GM19193 (cell line): ENCODE results near the gene IGDCC3.

ENCODE experiments used
- POLR2A ChIP-seq: IDR thresholded peaks from 4 replicates; pipeline ENCODE4 v1.6.1; 2011; ENCODE audit not compliant: insufficient read depth, insufficient read length; ENCODE audit errors: extremely low read depth

The IGDCC3 gene

GRCh38 chr15:65377976-65378366 is at the start of gene IGDCC3:
Gene IGDCC3 (minus strand): TSS chr15:65378002. CDS start chr15:65377788, 214 bp downstream.
- no peak for TF ChIP-seq POLR2A

DNA sequence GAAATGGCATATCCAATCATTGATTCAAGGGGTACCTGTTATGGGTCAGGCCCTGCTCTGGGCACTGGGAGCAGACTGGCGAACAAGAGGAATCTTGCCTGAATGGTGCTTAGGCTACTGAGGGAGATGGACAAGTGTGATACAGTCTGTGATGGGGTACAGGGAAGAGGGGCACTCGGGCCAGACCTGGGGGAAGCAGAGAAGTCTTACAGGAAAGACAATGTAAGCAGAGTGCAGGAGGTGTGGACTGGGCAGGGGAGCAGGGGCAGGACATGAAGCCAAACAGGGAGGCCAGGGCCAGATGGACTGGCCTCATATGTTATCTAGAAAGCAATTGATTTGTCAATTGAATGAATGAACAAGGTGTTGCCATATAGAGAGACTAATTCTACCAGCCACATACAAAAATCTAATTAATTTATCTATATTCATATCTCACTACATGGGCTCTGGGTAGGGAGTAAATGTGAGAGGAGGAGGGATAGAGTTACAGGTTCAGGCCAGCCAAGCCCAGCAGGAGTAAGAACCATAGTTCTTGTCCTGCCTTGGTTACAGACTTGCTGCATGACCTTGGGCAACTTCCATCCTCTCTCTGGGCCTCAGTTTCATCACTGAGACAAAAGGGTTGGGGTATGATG is 48.5 kb upstream of the IGDCC3 start:
- no peak for TF ChIP-seq POLR2A

GRCh38 chr15:65424683-65425082 is 46.9 kb upstream of the IGDCC3 start:
- TF ChIP-seq POLR2A = no peak

DNA sequence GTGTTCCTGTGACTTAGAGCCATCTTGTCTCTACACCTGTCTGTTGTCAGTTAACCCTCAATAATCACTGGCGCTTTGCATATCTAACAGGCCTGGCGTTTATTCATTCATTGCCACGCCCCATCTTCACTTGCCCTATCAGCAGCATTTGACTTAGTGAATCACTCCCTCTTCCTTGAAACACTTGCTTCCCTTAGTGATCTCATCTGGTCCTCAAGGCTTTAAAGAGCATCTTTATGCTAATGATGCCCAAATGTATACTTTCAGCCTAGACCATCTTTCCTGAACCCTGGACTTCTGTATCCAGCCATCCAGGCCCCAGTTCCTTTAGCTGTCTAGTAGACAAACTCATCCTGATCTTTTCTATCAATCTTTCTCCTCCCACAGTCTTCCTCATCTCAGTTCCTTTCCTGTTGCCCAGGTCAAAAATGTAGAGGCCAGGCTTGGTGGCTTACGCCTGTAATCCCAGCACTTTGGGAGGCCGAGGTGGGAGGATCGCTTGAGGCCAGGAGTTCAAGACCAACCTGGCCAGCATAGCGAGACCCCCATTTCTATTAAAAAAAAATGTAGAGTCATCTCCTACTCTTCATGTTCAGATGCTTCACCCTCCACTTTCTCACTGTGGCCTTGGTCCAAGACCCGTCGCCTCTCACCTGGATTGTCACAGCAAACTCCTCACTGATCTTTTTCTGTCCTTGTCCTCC is 46.3 kb upstream of the IGDCC3 start:
- TF ChIP-seq POLR2A = no peak

DNA sequence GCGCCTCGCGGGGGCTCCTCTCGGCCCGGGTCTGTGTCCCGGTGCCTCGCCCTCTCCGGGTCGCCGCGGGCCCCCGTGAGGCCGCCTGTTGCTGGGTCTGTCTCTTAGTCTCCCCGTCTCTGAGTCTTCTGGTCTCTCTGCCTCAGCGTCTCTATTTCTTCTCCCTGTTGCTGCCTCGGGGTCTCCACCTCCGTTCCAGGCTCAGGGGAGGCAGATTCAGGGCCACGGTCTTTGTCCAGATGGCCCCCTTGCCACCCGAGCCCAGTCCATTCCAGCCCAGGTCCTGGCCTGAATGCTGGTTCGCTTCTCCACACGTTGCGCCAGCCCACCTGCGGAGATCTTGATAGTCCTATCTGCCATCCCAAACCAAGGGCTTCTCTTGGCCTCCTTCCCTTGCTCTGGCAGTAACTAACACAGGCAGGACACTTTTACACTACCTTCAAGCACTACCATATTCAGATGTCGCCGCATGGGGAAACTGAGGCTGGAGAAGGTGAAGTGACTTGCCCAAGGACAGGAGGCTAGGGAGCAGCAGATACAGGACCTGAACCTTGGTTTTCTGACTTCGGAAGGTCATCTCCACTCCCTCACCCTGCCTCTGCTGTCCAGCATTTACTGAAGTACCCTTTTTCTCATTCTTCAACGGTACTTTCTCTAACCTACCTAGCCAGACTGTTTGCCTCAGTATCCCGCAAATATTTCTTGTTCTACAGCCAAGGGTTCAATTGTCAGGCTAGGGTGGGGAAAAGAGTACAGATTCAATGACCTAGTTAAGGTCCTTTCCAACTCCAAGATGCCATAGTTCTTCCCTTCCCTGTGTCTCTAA is 45.6 kb upstream of the IGDCC3 start:
- TF ChIP-seq POLR2A = no peak

DNA sequence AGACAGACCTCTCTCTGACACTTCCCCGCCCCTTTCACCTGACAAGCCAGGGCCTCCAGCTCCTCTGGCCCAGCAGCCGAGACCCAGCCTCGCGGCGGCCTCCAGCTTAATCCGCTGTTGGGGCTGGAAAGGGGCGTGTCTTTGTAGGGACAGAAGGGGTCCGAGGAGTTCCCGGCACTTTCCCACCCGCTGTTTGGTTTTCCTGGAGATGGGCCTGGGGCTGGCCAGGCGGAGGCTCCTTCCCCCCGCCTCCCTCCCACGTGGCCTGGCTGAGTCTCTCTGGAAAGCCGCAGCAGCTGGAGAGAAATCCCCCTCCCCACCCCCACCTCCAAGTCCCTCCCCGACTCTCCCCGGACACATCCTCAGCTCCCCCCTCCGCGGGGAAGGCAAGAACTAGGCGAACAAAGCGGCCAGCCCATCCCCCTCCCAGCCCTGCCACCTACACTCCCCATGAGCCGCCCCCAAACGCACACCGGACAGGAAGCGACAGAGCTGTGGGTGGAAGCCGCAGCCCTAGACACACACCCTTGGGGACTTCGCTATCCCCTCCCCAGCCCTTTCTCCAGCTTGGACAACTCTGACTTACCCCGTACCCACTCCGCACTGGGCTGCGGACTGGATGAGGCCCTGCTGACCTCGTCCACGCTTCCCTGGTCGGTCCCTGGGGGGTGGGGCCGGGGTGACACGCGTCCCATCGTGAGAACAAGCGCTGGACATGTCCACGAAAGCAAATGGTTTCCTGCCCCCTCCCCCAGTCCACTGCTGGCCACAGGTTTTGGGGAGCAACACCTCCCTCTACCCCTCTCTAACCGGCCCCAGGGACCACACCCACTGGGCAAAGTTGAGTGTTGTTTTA is 43.8 kb upstream of the IGDCC3 start:
- TF ChIP-seq POLR2A = no peak

DNA sequence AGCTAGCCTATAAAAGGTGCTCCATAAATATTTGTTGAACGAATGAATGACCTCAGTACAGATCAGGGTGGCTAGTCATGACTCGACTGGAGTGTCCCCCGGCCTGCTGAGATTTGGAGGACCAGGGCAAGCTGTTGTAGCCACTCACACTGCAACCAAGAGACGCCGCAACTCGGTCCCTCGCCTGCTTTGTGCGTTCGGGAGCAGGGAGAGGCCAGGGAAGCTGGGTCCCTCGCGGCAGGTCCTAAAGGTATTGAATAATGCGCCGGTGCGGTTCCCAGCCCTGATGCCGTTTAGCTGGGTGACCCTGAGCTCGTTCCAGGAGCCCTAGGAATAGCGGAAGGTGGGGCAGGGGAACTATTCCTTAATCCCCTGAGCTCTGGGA is 43.2 kb upstream of the IGDCC3 start:
- no peak for TF ChIP-seq POLR2A

DNA sequence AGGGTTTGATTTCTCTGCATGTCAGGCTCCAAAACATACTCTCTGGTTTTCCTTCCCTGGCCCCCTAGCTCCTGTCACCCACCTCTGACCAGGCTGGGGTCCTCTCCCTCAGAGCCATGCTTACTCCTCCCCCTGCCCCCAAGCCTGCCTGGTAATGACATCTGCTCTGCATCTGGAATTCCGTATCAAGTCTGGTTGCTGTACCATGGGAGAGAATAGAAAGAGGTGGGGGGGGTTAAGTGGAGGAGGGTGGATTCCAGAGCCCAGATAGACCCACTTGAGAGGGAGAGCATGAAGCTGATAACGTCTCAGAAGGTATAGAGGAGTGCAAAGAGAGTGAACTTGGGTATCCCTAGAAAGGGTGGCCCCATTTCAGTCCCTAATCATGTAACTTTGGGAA is 40.8 kb upstream of the IGDCC3 start:
- TF ChIP-seq POLR2A = no peak

GRCh38 chr15:65416845-65417416 is 39.1 kb upstream of the IGDCC3 start:
- TF ChIP-seq POLR2A = no peak

DNA sequence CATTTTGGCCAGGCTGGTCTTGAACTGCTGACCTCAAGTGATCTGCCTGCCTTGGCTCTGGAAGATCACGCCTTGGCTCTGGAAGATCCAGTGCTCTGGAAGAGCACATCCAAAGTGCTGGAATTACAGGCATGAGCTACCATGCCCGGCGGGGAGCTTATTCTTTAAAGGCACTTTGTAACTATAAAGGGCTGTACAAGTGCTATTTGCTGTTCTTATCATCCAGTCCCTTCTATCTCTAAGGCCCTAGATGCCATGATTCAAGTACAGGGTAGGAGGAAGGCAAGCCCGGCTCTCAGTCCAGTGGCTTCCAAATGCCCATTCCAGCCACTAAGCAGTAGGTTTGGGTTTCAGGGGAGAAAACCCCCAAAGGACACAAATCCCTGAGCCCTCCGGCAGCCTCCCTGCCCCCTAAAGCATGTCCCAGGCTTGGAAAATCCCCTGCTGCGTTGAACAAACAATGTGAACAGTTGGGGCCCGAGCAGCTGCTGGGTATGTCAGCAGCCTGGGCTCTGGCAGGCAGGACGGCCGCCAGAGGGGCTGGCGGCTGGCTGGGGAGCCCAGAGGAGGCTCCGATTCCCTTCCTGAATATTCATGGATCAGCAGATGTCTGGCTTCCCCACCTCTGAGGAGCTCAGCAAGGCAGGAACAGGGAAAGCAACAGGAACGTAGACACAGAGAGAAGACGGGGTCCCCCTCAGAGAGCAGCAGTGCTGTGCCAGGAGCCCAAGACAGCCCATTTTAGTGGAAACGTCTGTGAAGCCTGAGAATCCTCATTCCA is 37.2 kb upstream of the IGDCC3 start:
- no peak for TF ChIP-seq POLR2A

- no peak for TF ChIP-seq POLR2A
These were observed 36.0 kb upstream of the IGDCC3 start for GRCh38 chr15:65413760-65414144.

DNA sequence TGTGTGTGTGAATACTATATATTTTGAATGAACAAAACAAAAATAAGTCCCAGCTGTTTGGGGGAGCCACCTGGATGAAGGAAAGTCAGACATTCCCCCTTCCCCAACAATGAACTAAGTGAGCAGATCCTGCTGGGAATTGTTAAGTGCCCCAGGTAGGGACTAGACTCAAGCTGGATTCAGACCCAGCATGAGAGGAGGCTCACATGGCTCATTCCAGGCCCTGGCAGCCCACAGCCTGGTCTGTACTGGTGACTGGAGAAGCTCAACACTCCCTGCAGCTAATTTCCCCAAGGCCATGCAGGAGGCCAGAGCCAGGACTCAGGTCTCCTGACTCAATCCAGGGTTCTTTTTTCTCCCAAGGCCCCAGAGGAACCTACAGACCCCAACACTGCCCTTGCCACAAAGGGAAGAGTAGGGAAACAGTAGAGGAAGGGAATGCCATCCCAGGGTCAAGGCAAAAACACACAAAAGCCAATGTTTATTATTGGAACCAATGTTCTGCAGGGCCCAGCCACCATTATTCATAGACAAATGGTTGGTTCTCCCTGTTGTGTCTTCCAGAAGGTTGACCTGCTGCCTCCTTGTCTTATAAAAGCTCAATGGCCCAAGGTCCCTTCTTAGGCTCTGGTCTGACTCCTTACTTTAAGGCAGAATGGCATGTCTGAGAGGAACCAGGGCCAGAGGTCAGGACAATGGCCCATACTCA is 35.4 kb upstream of the IGDCC3 start:
- TF ChIP-seq POLR2A = no peak

DNA sequence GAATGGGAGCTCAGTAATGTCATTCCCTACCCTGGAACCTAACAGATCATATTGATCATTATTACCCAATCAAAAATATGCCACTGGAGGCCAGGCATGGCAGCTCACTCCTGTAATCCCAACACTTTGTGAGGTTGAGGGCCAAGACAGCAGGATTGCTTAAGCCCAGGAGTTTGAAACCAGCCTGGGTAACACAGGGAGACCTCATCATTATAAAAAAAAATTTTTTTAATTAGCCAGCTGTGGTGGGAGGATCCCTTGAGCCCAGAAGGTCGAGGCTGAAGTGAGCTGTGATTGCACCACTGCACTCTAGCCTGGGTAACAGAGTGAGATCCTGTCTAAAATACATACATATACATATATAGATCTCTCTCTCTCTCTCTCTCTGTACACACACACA is 34.8 kb upstream of the IGDCC3 start:
- no peak for TF ChIP-seq POLR2A
